COLO668 (cell line): ENCODE data around the gene CDK4.
A peak's percentile ranks its signal among the peaks of the same experiment; 100 is the strongest.
"Not testable (repeated sequence)": the region's sequence is repeated elsewhere in the genome, so short reads cannot be mapped to it uniquely, and the experiment has no call there.

ENCODE experiments used
- DNase-seq: peaks from one replicate; lab custom pipeline; 2025; ENCODE audit not compliant: unreplicated experiment; lab: John Stamatoyannopoulos, UW

Gene CDK4

DNA sequence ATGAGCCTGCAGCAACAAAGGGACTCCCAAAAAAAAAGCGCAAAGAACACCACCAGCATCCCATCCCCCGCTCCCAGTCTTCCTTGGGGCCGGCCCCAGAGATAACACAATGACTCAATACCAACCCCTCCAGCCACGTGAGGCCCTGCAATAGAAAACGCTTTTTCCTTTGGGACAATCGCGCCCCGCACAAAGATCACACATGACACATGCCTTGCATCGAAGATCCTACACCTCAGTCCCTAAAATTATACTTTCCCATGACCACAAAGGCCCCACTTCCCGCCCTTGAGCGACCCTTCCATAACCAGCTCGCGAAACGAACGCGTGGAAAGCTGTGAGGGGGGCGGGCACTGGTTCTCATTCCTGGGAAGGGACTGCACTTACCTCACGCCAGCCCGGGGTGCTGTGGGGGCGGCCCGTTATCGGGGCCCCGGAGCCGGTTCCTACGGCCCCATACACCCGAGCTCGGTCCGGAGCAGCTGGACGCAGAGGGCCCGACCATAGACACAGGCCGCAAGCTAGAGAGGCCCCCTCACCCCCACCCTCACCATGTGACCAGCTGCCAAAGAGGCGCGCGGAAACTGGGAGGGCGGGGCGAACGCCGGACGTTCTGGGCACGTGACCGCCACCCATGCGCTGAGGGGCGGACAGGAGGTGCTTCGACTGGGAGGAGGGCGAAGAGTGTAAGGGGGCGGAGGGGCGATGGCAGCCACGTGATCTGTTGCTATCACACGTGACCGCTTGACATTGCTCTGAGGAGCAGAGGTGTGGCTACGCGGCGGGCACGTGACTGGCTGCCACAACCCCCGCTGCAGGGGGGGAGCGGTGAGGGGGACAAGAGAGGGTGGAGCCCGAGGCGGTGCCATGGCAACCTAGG lies at the start of gene CDK4:
CDK4 (minus strand) TSS at position 523 of the 880 bp plus-strand sequence. CDS start 593 bp downstream, outside the sequence.
- peak; percentile 97 for DNase-seq

DNA sequence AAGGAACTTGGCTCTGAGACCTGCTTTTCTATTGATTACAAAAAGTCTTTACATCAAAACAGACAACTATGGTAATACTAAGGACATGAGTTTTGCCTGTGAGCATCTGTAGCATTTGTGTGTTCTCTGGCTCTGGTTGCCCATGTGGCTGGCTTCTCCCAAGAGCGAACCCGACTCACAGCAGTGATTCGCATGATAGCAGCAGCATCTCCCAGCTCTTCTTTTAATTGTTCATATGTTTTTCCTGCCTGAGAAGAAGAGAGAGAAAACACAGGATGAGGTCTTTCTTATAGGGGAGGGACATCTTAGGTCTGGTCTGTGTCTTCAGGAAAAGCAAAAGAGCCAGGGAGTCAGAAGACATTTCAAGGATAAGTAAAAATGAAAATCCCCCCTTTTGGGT lies 48.9 kb upstream of the CDK4 start:
- DNase-seq = no peak

DNA sequence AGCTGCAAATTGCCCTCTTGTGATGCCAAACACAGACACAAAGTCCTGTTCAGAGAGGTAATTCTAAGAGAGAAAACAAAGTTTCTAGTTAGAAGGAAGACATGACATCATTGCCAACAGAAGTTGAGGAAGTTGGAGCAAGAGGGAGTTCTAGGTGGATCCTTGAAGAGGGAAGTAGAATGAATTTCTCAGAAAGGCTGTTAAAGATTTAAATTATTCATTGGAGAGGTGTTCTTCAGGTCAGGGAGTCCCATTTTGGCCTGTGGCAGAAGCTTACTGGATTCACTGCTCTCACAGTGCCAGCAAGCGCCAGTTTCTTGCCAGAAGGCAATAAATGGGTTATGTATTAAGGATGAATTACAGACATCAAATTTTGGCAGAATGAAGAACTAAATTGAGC lies 45.8 kb upstream of the CDK4 start:
- no peak for DNase-seq

DNA sequence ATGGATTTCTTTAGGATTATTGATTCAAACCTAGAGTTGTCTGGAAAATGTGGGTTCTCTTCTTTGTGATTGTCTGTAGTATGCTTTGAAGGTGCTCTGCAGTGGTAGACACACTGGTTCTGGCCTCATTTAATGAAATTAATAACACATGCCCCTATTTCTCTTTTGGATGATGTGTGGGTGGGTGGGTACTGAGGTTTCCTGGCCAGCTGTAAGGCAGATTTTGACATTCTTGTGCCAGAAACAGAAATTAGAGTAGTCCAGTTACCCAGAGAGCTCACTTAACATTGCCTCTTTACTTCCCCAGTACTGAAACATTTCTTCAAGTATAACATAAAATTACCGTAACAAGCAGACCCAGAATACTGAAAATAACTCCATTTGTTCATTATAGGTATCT lies 44.9 kb upstream of the CDK4 start:
- no peak for DNase-seq

DNA sequence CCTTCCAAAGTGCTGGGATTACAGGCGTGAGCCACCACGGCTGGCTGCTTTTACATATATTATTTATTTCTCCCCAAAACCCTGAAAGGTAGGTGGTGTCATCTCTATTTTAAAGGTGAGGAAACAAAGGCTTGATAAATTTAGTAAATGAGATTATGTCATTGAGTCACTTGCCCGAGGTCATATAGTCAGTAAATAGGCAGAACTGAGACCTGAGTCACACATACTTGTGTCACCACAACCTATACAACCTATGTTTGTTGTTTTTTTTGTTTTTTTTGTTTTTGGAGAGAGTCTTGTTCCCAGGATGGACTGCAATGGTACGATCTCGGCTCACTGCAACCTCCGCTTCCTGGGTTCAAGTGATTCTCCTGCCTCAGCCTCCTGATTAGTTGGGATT lies 43.2 kb upstream of the CDK4 start:
- DNase-seq = no peak

DNA sequence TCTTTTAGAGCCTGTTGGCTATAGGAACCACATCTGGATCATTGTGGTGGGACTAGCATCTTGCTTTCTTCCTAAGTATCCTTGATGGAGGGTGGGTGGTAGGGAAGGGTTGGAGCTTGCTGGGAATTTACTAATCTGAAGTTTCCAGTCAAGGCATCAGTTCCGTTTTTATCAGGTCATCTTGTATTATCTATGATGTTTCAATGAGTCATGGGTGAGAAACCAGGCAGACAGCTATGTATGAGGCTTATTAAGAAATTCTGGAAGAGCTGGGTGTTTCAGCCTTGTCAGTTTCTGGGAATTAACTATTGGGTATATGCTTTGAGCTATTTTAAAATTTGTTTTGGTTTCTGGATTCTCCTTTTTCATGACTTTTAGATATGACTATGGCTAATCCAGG lies 41.8 kb upstream of the CDK4 start:
- no peak for DNase-seq

DNA sequence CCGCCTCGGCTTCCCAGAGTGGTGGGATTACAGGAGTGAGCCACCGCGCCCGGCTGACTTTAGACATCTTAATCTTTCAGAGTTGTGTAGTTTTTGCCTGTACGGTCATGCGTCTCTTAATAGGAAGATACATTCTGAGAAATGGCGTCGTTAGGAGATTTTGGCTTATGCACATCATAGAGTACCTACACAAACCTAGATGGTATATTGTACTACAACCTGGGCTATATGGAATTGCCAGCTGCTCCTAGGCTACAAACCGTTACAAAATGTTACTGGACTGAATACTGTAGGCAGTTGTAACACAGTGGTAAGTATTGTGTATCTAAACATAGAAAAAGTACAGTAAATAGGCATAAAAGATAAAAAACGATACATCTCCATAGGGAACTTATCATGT lies 31.8 kb upstream of the CDK4 start:
- DNase-seq = no peak

DNA sequence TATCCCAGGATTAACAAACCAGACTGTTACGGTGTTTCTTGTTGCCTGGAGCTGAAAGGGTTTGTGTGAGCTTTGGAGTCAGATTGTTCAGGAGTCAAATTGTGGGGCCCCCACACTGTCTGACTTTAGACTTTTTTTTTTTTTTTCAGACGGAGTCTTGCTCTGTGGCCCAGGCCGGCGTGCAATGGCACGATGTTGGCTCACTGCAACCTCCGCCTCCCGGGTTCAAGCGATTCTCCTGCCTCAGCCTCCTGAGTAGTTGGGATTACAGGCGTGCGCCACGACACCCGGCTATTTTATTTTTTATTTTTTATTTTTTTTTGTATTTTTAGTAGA lies 31.3 kb upstream of the CDK4 start:
- no peak for DNase-seq

DNA sequence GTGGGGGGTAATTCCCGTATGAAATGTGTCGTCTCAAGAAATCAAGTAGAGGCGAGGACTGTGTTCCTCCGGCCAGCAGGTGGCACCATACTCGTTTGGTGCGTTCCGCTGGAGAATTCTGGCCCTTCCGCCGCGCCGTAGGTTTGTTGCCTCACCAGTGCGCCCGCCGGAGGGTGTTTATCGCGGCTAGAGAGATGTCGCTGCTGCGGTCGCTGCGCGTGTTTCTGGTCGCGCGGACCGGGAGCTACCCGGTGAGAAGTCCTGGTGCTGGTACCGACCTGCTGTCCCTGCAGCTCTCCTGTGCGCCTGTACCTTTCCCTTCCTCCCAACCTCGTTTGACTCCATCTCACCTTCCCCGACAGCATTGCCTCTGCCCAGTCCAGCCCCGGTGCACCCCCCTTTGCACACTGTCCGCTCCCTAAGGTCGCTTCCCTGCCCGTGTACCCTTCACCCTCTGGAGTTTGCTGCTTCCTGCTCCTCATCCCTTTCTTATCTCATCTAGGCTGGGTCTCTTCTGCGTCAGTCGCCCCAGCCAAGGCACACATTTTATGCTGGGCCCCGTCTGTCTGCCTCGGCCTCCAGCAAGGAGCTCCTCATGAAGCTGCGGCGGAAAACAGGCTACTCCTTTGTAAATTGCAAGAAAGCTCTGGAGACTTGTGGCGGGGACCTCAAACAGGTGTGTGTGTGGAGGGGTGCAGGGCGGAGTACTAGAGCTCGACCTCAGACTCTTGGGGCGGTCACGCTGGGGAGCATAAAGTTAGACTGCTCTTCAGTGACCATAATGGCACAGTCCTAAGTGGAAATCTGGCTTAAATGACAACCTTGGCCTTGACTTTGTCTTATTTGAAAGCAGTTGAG lies 30.7 kb upstream of the CDK4 start, which contains the start of gene TSFM:
TSFM (plus strand) TSS at position 180 of the 858 bp plus-strand sequence; CDS start at position 195, 15 bp downstream.
- DNase-seq = peak; percentile 95

DNA sequence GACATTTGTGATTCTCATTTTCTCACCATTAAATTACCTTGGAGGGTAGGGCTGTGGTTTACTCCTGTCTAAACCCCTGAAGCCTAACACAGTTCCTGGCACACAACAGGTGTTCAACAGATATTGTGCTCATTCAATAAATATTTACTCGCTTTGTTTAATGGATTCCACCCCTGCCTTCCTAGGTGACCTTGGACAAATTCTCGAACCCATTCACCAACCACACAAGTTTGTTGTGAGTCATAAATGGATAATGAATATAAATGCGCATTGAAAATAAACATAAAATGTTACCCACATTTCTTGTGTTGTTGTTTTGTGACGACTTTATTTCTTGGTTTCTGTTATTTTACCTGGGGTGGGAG lies 30.1 kb upstream of the CDK4 start:
- DNase-seq = no peak

DNA sequence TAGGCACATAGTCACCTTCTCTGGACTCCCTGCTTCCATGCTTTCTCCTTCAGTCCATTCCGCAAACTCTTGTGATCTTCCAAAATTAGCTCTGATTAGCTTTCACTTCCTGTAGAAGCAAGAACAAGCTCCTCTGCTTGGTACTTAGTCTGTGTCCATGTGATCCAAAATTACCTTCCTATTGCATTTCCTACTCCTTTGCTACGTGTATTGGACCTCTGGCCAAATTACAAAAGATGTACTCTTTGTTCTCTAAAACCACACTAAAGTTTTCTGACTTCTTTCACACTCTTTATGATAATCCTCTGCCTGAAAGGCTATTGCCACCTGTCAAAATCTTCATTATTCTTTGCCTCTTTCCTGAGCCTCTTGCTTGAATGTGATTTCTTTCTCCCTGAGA lies 29.7 kb upstream of the CDK4 start:
- no peak for DNase-seq

DNA sequence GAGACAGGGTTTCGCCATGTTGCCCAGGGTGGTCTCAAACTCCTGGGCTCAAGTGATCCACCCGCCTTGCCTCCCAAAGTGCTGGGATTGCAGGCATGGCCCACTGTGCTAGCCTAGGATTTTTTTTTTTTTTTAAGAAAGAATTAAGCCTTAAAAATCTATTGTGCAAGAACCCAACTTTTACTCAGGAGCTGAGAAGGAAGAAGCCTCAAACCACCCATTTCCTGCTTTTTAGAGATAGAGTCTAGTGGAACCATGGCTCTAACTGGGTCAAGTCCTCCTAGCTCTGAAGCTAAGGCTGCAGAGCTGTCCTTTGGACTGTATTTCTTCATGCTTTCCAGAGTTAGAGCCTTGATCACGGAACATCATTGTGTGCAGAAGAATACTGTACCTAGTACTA lies 29.1 kb upstream of the CDK4 start:
- DNase-seq = no peak

DNA sequence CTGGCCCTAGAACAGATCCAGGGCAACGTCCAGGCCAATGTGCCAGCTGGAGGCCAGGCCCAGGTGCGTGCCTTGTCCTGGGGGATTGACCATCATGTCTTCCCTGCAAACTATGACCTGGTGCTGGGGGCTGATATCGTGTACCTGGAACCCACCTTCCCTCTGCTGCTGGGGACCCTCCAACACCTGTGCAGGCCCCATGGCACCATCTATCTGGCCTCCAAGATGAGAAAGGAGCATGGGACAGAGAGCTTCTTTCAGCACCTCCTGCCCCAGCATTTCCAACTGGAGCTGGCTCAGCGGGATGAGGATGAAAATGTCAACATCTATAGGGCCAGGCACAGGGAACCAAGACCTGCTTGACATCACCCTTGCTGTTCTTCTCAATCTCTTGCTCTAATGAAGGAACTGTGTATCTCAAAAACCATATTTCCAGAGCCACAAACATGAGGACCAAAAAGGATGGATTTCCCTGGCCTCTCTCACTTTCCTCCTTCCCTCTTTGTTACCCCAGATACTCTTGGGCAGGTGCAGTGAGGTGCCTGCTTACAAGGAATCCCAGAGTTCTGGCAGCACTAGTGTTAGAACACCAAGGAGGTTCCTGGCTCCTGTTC lies 28.3 kb upstream of the CDK4 start:
- DNase-seq = no peak

DNA sequence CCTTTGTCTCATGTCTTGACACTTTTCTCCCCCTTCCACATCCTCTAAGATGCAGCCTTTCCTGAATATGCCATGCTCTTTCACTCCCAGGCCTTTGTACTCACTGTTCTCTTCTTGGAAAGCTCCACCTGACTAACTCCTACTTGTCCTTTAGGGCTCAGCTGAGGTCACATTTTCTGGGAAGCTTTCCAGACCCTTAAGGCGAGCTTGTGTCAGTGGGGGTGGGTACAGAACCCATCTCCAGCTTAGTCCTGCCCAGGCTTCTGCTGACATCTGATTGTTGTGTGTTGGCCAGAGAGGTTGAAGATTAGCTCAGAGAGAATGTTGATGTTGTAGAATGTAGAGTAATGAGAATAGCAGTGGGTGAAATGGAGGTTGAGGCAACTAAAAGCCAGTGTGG lies 27.6 kb upstream of the CDK4 start:
- no peak for DNase-seq

DNA sequence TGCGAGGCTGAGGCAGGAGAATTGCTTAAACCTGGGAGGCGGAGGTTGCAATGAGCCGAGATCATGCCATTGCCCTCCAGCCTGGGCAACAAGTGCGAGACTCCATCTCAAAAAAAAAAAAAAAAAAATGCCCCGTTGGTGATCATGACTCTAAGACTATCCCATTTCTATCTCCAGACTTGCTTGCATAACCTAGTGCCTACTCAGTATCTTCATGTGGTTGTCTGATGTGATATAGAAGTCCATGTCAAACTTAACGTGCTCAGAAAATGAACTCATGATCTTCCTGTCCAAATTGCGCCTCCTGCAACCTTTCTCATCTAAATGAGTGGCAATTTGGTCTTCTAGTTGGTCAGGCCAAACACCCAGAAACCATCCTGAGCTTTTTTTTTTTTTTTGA lies 25.8 kb upstream of the CDK4 start:
- no peak for DNase-seq

DNA sequence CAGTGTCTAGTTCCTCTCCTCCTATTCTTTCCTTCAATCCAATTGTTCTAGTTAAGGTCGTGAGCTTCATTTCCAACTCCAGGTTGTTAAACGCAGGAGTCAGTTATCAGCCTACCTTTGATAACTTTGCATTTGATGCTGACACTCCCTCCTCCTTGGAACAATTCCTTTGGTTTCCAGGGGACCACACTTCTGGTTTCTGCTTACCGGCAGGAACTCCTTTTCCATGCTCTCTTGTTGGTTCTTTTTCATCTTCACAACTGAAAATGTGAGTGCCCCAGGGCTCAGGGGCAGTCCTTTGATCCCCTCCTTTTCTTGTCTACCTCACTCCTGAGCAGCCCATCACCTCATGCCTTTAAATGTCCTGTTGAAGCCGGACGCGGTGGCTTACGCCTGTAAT lies 25.3 kb upstream of the CDK4 start:
- no peak for DNase-seq

DNA sequence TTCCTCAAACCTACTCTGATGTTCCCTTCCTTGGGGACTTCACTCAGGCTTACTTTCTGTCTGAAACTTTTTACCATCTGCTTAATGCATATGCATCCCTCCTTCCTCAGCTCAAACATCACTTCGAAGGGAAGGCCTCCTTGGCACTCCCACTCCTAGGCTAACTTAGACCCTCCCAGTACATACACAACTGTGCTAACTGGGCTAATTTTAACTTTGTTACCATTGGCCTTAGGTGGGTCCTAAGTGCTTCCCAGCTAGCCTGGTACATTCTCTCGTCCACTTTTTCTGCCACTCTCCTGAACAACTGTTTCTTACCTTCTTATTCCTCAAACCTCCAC lies 24.1 kb upstream of the CDK4 start:
- no peak for DNase-seq

DNA sequence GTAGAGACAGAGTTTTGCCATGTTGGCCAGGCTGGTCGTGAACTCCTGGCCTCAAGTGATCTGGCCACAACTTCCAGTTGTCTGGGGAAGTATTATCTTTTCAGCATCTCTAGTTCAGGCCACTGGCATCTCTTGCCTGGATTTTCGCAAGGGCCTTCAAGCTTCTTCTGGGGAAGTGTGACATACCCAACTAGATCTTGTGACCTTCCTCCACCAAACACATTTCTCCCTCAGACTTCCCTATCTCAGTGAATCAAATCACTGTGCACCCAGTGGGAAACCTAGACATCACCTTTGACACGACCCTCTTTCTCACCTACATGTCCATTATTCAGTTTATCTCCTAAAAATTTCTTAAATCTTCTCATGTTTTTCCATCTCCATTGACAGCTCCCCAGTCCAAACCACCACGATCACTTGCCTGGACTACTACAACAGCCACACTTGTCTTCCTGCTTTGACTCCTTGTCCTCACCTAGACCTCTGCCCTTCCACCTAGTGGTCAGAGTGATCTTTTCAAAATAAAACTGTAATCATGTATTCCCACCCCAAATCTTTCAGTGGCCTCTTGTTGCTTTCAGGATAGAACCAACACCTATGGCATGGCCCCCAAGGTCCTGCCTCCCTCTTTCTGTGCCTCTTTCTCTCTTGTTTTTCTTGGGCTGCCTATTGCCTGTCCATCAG lies 23.6 kb upstream of the CDK4 start:
- no peak for DNase-seq

DNA sequence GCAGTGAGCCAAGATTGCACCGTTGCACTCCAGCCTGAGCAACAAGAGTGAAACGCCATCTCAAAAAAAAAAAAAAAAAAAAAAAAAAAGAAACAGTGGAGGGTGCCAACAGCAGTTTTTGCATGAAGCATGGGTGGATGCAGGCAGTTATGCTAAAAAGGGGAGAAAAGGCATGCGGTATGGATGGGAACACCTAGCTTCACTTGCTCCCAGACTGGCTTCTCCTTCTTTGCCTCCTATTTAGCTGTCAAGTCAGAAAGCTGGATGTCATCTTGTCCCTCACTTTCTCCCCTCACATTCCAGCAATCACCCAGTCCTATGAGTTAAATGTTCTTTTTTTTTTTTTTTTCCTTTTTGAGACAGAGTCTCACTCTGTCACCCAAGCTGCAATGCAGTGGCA lies 22.9 kb upstream of the CDK4 start:
- DNase-seq = no peak

DNA sequence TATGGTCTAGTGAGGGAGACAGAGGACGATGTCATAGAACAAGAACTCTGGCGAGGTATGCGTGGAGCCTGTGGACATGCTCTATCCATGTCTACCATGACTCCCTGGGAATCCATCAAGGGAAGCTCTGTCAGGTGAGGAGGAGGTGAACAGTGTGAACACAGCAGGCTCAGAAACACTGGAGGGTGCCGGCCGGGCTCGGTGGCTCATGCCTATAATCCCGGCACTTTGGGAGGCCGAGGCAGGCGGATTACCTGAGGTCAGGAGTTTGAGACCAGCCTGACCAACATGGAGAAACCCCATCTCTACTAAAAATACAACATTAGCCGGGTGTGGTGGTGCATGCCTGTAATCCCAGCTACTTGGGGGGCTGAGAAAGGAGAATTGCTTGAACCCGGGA lies 22.5 kb upstream of the CDK4 start:
- not testable (repeated sequence) for DNase-seq
